Spleen (tissue), 11 donors: ENCODE data around the gene HBQ1. TPM values are rescaled to one million over a fixed set of nuclear protein-coding genes. Genes with fewer than 3 reads are reported as not detected.
A peak's percentile ranks its signal among the peaks of the same experiment; 100 is the strongest.

Experiments used
- DNase-seq: peaks from one replicate; pipeline ENCODE4 v3.0.0-alpha.2; 2020
- H3K27ac ChIP-seq, 8 donors: fragments of 200-600 bp; sonication (generic) in 7 of 8; 1 replicate in 4 of 8; 2 replicates in 4 of 8; pipeline versions ENCODE4 v1.5.0 to v1.8.0; 2016 to 2021; ENCODE audit warnings: inconsistent platforms in 4 of 8, mild to moderate bottlenecking in 4 of 8, moderate library complexity in 1 of 8
- H3K27me3 ChIP-seq, 7 donors: fragments of 200-600 bp; sonication (generic) in 6 of 7; replicated peaks in 1 of 7; 1 replicate in 4 of 7; 2 replicates in 3 of 7; pipeline versions ENCODE4 v1.5.0 to v1.8.0; 2016 to 2021; ENCODE audit warnings: inconsistent platforms in 3 of 7, mild to moderate bottlenecking in 1 of 7
- H3K36me3 ChIP-seq, 6 donors: fragments of 200-600 bp; sonication (generic) in 5 of 6; 1 replicate in 4 of 6; 2 replicates in 2 of 6; pipeline versions ENCODE4 v1.5.0 to v1.8.0; 2016 to 2021; ENCODE audit warnings: inconsistent platforms in 2 of 6
- H3K4me1 ChIP-seq, 6 donors: fragments of 200-600 bp; sonication (generic) in 5 of 6; 1 replicate in 3 of 6; 2 replicates in 3 of 6; pipeline versions ENCODE4 v1.5.0 to v1.8.0; 2016 to 2021; ENCODE audit warnings: inconsistent platforms in 3 of 6
- H3K4me3 ChIP-seq, 8 donors: fragments of 200-600 bp; sonication (generic) in 7 of 8; 1 replicate in 4 of 8; 2 replicates in 4 of 8; pipeline versions ENCODE4 v1.5.0 to v1.8.0; 2016 to 2021; ENCODE audit warnings: inconsistent platforms in 4 of 8, mild to moderate bottlenecking in 4 of 8, moderate library complexity in 2 of 8
- H3K9me3 ChIP-seq, 8 donors: fragments of 200-600 bp; sonication (generic) in 7 of 8; 1 replicate in 4 of 8; 2 replicates in 4 of 8; pipeline versions ENCODE4 v1.5.0 to v1.8.0; 2016 to 2021; ENCODE audit warnings: inconsistent platforms in 4 of 8
- POLR2A ChIP-seq, 3 donors: fragments of 450-650 bp; IDR thresholded peaks; one replicate each; pipeline ENCODE4 v1.5.1; 2017; ENCODE audit warnings: antibody characterized with exemption in 3 of 3, mild to moderate bottlenecking in 1 of 3
- POLR2AphosphoS5 ChIP-seq, 3 donors: sonication (generic); formaldehyde crosslinking; IDR thresholded peaks; one replicate each; pipeline ENCODE4 v1.5.1; 2017; ENCODE audit warnings: antibody characterized with exemption in 3 of 3
- WGBS, 5 donors: extraction: QIAGEN DNeasy Blood & Tissue Kit in 3 of 5; methylation state at CpG; one replicate each; pipeline versions ENCODE4 v1.1.5 to v1.1.7; 2013 to 2018; 5-methylcytosine and 5-hydroxymethylcytosine counted together
- intact Hi-C: fragments of 100-400 bp; cut with DNase I; formaldehyde crosslinking; loops from one replicate; pipeline ENCODE4 v1.15.0; 2023; ENCODE audit warnings: low total_unique reads
- polyA plus RNA-seq, 3 donors: library from polyadenylated mRNA; stranded (reverse); fragments of 200-250 nt; gene quantifications; one replicate each; pipeline ENCODE4 v1.2.1, GENCODE V29; 2013
- total RNA-seq, 7 donors: library from RNA; depleted of rRNA in 3 of 7; stranded (reverse); fragments of >200 nt in 3 of 7; fragmentation: NEBNext Ultra II Directional in 4 of 7; extraction: Animal tissue kit (Norgen Biotek cat#: 25700) in 4 of 7; gene quantifications; one replicate each; pipeline versions ENCODE4 v1.1.0 to v1.2.1, GENCODE V29; 2016 to 2021
- TF ChIP-seq, protein P1 (sequence below), 11 experiments: fragments of 200-600 bp in 7 of 11; fragments of 450-650 bp in 4 of 11; sonication (generic) in 4 of 11; IDR thresholded peaks in 8 of 11; conservative IDR thresholded peaks in 3 of 11; 1 replicate in 7 of 11; 2 replicates in 4 of 11; pipeline versions ENCODE4 v1.4.0 to v1.8.0; 2016 to 2021; ENCODE audit warnings: antibody characterized with exemption in 11 of 11, inconsistent platforms in 4 of 11, mild to moderate bottlenecking in 1 of 11
- donor health status: healthy with polysubstance abuse.
- donor health status: DM: no; HTN: no; CAD: no; lungs with moderate emphysema.
- donor health status: DM: no; HTN: no; CAD: no.
- donor health status: Bipolar disorder and iron deficiency.
- donor health status: healthy.
- donor health status: DM: no; HTN: no; CAD: no.
- donor health status: DM: yes; HTN: yes; CAD: no.

HBQ1 gene
- total and polyA plus RNA-seq, 10 donors, result 0.41 to 11.3 (median 6.6) TPM; not detected in 3

DNA sequence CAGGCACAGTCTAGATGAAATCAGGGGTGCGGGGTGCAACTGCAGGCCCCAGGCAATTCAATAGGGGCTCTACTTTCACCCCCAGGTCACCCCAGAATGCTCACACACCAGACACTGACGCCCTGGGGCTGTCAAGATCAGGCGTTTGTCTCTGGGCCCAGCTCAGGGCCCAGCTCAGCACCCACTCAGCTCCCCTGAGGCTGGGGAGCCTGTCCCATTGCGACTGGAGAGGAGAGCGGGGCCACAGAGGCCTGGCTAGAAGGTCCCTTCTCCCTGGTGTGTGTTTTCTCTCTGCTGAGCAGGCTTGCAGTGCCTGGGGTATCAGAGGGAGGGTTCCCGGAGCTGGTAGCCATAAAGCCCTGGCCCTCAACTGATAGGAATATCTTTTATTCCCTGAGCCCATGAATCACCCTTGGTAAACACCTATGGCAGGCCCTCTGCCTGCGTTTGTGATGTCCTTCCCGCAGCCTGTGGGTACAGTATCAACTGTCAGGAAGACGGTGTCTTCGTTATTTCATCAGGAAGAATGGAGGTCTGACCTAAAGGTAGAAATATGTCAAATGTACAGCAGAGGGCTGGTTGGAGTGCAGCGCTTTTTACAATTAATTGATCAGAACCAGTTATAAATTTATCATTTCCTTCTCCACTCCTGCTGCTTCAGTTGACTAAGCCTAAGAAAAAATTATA, 2.1 kb upstream of the HBQ1 start:
- no peaks in the 10 kb centered on the region for H3K36me3 ChIP-seq
- TF ChIP-seq POLR2AphosphoS5 (IDR thresholded peaks at IDR 0.05) (no peak), POLR2A (IDR thresholded peaks at IDR 0.05) (no peak)
- TF ChIP-seq, protein P1, sequence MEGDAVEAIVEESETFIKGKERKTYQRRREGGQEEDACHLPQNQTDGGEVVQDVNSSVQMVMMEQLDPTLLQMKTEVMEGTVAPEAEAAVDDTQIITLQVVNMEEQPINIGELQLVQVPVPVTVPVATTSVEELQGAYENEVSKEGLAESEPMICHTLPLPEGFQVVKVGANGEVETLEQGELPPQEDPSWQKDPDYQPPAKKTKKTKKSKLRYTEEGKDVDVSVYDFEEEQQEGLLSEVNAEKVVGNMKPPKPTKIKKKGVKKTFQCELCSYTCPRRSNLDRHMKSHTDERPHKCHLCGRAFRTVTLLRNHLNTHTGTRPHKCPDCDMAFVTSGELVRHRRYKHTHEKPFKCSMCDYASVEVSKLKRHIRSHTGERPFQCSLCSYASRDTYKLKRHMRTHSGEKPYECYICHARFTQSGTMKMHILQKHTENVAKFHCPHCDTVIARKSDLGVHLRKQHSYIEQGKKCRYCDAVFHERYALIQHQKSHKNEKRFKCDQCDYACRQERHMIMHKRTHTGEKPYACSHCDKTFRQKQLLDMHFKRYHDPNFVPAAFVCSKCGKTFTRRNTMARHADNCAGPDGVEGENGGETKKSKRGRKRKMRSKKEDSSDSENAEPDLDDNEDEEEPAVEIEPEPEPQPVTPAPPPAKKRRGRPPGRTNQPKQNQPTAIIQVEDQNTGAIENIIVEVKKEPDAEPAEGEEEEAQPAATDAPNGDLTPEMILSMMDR (IDR thresholded peaks at IDR 0.05 in 8 of 11, conservative IDR thresholded peaks at IDR 0.05 in 3 of 11), result no peak

DNA sequence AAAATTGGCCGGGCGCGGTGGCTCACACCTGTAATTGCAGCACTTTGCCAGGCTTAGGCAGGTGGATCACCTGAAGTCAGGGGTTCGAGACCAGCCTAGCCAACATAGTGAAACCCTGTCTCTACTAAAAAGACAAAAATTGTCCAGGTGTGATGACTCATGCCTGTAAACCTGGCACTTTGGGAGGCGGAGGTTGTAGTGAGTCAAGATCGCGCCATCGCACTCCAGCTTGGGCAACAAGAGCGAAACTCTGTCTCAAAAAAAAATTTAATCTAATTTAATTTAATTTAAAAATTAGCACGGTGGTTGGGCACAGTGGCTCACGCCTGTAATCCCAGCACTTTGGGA, 1.6 kb upstream of the HBQ1 start:
- peaks cover 7 to 76% (median 58%) of the 10 kb centered on the region in 7 donors for H3K27me3 ChIP-seq
- H3K4me1 ChIP-seq, result peaks cover 11 to 48% (median 20%) of the 10 kb centered on the region in 6 donors
- TF ChIP-seq POLR2AphosphoS5 (IDR thresholded peaks at IDR 0.05), result no peak
- H3K9me3 ChIP-seq, result no peaks in the 10 kb centered on the region
- 85 to 91% (median 88%) methylated on average over 11 of the region's 11 CpGs for WGBS, 5 donors
- H3K36me3 ChIP-seq, result no peaks in the 10 kb centered on the region
- no peak overlapping the region for H3K27ac ChIP-seq
- no peak for DNase-seq
- intact Hi-C loops, result no loop called here
- H3K4me3 ChIP-seq, result no peak overlapping the region

More for the DNA sequence above, 2.1 kb upstream of the HBQ1 start:
- Histone ChIP-seq H3K9me3 (no peaks in the 10 kb centered on the region), H3K27ac (no peak overlapping the region), H3K4me1 (peaks cover 11 to 53% (median 22%) of the 10 kb centered on the region in 6 donors), H3K27me3 (peaks cover 7 to 81% (median 58%) of the 10 kb centered on the region in 7 donors), H3K4me3 (no peak overlapping the region)
- WGBS, 5 donors, result 59 to 72% (median 68%) methylated on average over 10 to 11 of the region's 11 CpGs
- intact Hi-C loops, result no loop called here
- no peak for DNase-seq

DNA sequence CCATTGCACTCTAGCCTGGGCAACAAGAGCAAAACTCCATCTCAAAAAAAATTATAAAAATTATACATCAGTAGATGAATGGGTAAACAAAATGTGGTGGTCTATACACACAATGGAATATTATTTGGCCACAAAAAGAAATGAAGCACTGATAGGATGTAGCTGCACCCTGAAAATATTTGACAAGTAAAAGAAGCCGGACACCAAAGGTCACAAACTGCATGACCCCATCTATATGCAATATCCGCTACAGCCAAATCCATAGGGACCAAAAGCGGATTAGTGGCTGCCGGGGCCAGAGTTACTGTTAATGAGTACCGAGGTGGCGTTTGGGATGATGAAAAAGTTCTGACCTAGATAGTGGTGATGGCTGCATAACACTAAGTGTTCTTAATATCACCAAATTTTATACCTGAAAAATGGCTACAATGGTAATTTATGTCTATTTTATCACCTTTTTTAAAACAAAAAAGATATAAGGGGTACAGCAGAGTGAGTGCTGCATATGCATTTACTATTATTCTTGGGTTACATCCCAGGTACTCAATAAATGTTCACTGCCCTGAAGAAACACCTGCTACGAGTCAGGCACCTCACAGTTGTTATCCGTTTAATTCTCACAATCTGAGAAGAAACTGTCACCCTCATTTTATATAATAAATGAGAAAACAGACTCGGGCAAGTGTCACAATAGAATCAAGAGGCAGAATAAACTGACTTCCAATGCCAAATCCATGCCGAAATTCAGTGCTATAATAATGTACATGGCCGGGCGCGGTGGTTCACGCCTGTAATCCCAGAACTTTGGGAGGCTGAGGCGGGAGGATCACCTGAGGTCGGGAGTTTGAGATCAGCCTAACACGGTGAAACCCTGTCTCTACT, 807 bp upstream of the HBQ1 start:
- intact Hi-C loops, result loop anchor here (5.0 kb wide), 1 partner anchor 62 kb away; no protein-coding TSS in a partner anchor
- no peaks in the 10 kb centered on the region for H3K9me3 ChIP-seq
- peaks cover 0 to 2% (median 0%) of the 10 kb centered on the region in 6 donors for H3K36me3 ChIP-seq
- WGBS, 5 donors, result 75 to 84% (median 83%) methylated on average over 17 of the region's 17 CpGs
- peak overlapping the region in 3 of 8 donors; percentile 35 to 67 (median 42) for H3K4me3 ChIP-seq
- DNase-seq, result no peak
- no peak overlapping the region for H3K27ac ChIP-seq
- TF ChIP-seq, protein P1 (IDR thresholded peaks at IDR 0.05 in 8 of 11, conservative IDR thresholded peaks at IDR 0.05 in 3 of 11), result no peak
- no peak for TF ChIP-seq POLR2AphosphoS5 (IDR thresholded peaks at IDR 0.05)
- no peak for TF ChIP-seq POLR2A (IDR thresholded peaks at IDR 0.05)
- peaks cover 7 to 68% (median 56%) of the 10 kb centered on the region in 7 donors for H3K27me3 ChIP-seq
- H3K4me1 ChIP-seq, result peaks cover 11 to 46% (median 20%) of the 10 kb centered on the region in 6 donors

DNA sequence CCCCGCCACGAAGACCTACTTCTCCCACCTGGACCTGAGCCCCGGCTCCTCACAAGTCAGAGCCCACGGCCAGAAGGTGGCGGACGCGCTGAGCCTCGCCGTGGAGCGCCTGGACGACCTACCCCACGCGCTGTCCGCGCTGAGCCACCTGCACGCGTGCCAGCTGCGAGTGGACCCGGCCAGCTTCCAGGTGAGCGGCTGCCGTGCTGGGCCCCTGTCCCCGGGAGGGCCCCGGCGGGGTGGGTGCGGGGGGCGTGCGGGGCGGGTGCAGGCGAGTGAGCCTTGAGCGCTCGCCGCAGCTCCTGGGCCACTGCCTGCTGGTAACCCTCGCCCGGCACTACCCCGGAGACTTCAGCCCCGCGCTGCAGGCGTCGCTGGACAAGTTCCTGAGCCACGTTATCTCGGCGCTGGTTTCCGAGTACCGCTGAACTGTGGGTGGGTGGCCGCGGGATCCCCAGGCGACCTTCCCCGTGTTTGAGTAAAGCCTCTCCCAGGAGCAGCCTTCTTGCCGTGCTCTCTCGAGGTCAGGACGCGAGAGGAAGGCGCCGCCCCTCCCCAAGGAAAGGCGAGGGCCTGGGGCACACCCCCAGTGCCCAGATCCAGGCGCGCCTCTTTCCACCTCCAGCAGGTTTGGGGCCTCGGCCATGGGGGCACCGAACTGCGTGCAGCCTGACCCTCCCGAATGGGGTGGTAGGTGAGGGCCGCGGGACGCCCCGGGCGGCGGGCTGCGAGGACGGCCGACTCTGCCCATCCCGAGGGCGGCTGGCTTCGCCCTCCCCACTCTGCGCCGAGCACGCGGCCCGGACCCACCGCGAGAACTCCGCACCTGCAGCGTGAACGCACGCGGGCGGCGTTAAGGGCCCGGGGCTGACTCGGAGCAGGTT, 664 bp downstream of the HBQ1 start:
- peak overlapping the region; percentile 2 to 67 (median 36) for H3K4me3 ChIP-seq
- intact Hi-C loops, result loop anchor here (5.0 kb wide), 1 partner anchor 64 kb away; no protein-coding TSS in a partner anchor
- no peak for DNase-seq
- TF ChIP-seq POLR2A (IDR thresholded peaks at IDR 0.05) (no peak), POLR2AphosphoS5 (IDR thresholded peaks at IDR 0.05) (peak; percentile 71 to 85 (median 74))
- TF ChIP-seq, protein P1 (IDR thresholded peaks at IDR 0.05 in 8 of 11, conservative IDR thresholded peaks at IDR 0.05 in 3 of 11), result no peak
- H3K4me1 ChIP-seq, result peaks cover 11 to 33% (median 20%) of the 10 kb centered on the region in 6 donors
- peak overlapping the region in 1 of 8 donors; percentile 31 for H3K27ac ChIP-seq
- 0 to 3% (median 1%) methylated on average over 25 to 89 of the region's 89 CpGs for WGBS, 5 donors
- H3K36me3 ChIP-seq, result peaks cover 0 to 10% (median 0%) of the 10 kb centered on the region in 6 donors
- peaks cover 7 to 53% (median 44%) of the 10 kb centered on the region in 7 donors for H3K27me3 ChIP-seq
- H3K9me3 ChIP-seq, result no peaks in the 10 kb centered on the region
